ENCODE results near the gene ZNF19.

- no peak for TF ChIP-seq CREB1 (IDR thresholded peaks at IDR 0.05; ENCODE audit: low read depth)
- TF ChIP-seq REST (IDR thresholded peaks at IDR 0.05; ENCODE audit: low read depth), result peak; percentile 97
- no peak for TF ChIP-seq RAD21 (IDR thresholded peaks at IDR 0.05; ENCODE audit: low read depth)
- no peak for TF ChIP-seq CEBPB (IDR thresholded peaks at IDR 0.05)
- no peak for TF ChIP-seq USF1 (IDR thresholded peaks at IDR 0.05)
- no peak for TF ChIP-seq YY1 (IDR thresholded peaks at IDR 0.05; ENCODE audit: low read depth)
- no peak for TF ChIP-seq ZBTB7A (IDR thresholded peaks at IDR 0.05; ENCODE audit: low read depth)
- TF ChIP-seq NFIC (IDR thresholded peaks at IDR 0.05), result no peak
- 0 out of 2 replicates have a peak, but pooled peaks have one; percentile 44 for TF ChIP-seq MAX (IDR thresholded peaks at IDR 0.05)
- no peak for TF ChIP-seq TEAD4 (IDR thresholded peaks at IDR 0.05)
- no peak for TF ChIP-seq EP300 (IDR thresholded peaks at IDR 0.05; ENCODE audit: borderline replicate concordance)
- TF ChIP-seq EGR1 (IDR thresholded peaks at IDR 0.05), result no peak
- no peak for TF ChIP-seq FOXM1 (IDR thresholded peaks at IDR 0.05; ENCODE audit: borderline replicate concordance, low read depth)
- no peak for TF ChIP-seq TAF1 (IDR thresholded peaks at IDR 0.05; ENCODE audit: low read depth)
Observed at GRCh38 chr16:71467810-71468209, 21.3 kb downstream of the ZNF19 start.

Measured in Ishikawa (cell line).